PFSK-1 (cell line): ENCODE data around the gene MYO1G.

Experiments used
- POLR2AphosphoS5 ChIP-seq: IDR thresholded peaks from 2 replicates; pipeline ENCODE4 v1.6.1; 2012; ENCODE audit warnings: low read depth, mild to moderate bottlenecking, control low read depth, low read length, moderate library complexity
- SIN3A ChIP-seq: IDR thresholded peaks from 2 replicates; pipeline ENCODE4 v1.6.1; 2012; ENCODE audit warnings: mild to moderate bottlenecking, low read length, moderate library complexity, borderline replicate concordance; ENCODE audit not compliant: insufficient read depth
- TAF1 ChIP-seq: IDR thresholded peaks from 2 replicates; pipeline ENCODE4 v1.6.1; 2012; ENCODE audit warnings: low read length, control low read depth, borderline replicate concordance; ENCODE audit not compliant: insufficient read depth

GRCh38 chr7:44976040-44976745 lies 2.6 kb downstream of the MYO1G start:
- TF ChIP-seq TAF1 (no peak), POLR2AphosphoS5 (no peak), SIN3A (no peak)
